ENCODE data around the gene COL1A2.

COL1A2 gene

DNA sequence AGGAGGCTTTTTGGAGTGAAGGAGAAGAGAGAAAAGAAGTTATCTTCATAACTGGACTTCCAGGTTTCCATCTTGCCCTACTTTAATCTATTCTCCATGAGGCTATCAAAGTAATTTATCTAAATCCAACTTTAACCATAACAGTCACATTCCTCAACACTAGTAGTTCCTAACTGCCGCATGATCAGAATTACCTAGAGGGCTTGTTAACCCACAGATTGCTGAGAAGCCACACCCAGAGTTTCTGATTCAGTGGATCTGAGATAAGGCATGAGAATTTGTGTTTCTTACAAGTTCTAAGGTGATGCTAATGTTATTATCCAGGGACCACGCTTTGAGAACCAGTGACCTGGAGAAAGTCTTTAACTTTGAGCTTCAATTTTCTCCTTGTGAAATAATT lies 8.3 kb upstream of the COL1A2 start:
- no peak for DNase-seq

- DNase-seq, result no peak
Measured at GRCh38 chr7:94388540-94388939, 6.2 kb upstream of the COL1A2 start.

DNA sequence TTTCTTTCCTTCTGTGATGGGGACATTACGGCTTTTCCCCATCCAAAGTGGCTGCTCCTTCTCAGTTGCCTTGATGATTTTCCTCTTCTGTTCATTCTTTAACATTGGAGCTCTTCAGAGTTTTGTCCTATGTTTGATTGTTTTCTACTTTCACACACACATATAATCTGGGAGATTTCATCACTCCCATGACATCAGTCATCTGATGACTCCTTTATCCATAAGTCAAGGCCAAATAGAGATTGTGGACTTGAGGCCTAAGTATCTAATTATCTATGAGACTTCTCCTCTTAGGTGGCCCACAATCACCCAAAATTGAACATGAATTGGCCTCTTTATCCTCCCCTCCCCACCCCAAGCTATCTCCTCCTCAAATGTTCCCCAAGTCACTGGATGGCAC lies 5.3 kb upstream of the COL1A2 start:
- no peak for DNase-seq

- no peak for DNase-seq
Measured at GRCh38 chr7:94391726-94392392, 2.8 kb upstream of the COL1A2 start.

DNA sequence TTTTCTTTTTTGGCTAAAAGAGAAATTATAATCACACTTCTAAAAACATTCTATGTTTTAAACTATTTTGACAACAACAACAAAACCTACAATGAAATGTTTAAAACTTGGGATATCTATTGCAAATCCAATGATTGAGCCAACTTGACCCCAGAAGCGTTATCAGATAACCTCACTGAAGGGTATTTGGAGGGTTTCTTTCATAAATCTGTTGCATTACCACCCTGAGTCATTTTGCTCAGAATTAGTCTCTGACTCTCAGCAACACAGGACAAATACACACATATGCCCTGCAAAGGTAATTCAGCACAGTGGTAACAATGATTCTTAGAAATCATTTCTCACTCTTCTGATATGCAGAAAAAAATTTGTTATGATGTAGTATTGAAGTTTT lies 2.3 kb upstream of the COL1A2 start:
- no peak for DNase-seq

DNA sequence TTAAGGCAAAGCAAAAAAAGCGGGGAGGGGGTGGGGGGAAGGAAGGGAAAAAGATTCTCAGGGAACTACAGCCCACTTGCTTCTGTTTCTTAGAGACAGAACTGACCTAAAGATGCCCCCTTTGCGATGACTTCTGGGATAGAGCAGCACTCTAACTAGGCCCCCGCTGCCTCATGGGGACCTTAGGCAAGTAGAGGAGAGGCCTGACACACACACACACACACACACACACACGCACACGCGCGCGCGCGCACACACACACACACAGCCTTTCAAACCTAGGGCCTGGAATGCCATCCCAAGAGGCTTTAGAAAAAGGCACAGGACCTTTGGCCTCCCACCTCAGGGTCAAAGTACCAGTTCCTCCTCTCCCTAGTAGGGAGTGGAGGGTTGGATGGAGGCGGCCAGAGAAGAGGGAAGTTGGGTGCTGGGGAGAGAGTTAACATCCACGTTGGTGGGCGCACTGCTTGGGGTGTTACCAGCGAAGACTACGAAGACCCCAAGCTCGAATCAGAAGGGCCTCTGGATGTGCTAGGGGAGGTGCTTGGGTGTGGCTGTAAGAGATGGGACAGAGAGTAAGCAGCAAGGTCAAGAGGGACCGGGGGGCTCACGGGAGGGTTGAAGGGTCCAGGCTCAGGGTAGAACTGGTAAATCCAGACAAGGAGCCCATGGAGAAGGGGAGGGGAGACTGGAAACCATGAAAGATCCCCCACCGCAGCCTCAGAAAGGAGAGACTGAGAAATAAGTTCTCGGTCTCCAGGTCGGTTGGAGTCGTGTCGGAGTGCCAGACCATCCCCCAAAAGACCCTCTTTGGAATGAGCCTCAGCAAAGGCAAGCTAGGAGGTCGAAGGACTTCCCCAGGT lies 1.2 kb upstream of the COL1A2 start:
- DNase-seq, result no peak

- no peak for DNase-seq
Measured at GRCh38 chr7:94394109-94394436, 622 bp upstream of the COL1A2 start.

DNA sequence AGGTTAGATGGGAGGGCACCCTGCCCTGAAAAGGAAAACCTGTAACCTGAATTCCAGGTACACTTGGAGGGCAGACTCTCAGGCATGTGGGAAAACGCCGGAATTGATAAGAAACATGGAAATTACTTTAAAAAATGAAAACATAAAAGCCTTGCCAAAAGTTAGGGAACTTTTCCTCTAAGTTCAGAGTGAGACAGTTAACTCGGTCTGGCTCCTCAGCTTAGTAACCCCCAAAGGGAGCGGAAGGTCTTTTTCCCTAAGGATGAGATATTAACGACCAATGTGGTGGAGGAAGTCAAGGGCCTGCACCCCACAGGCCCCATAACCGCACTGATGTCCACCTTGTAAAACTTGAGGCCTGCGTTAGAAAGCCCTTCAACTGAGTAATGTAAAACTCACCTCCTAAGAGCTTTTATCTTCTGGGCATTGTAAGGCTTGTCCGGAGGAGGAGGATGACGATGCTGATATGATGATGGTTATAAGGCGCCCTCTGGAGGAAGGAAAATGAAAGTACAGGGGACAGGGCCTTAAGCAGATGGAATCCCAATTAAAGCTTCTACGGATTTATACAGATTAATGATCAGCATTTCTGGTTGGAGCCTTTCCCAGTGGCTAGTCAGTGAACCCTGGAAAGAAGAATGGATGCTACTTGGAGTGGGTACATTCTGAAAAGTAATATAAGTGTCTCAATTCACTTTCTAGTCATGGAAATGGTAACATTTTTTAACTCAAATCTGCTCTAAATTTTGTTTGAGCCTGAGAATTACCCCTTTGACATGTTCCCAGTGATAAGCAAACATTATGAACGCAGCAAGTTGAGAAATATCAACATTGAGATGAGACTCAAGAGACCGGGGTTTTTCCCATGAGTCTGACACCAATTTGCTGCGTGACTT lies 694 bp downstream of the COL1A2 start:
- peak in 1 of 2 donors; percentile 2 for DNase-seq

DNA sequence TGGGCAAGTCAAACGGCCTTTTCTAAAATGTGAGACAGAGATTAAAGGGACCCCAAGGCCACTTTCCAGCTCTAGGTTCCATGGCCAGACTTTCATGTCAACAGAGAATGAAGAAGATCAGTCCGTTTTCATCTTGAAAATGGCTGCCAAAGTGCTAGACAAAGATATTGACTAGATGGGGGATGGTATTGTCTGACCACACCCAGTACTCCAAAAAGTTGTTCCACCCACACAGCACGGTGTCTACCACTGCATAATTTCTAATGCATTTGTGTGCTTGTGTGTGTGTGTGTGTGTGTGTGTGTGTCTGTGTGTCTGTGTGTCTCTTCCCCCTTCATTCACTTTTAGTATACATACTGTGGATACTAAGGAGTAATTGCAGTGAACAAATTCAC lies 1.3 kb downstream of the COL1A2 start:
- no peak for DNase-seq

DNA sequence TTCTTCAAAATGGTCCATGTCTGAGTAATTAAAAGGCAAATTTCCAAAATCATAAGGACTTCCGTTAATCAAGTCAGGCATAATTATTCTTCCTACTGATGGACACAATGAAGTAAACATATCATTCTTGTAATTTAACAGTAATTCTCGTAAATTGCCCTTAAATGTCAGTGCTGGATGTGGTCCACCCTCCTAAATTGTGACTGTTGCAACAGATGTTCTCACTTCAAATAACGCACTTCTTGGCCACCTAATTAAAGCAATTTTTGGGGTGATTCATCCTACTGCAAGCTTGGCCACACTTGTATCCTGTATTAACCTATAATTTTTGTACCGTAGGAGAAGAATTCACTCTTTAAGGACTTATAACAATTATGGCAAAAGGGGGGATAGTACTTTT lies 1.9 kb downstream of the COL1A2 start:
- DNase-seq, result no peak

DNA sequence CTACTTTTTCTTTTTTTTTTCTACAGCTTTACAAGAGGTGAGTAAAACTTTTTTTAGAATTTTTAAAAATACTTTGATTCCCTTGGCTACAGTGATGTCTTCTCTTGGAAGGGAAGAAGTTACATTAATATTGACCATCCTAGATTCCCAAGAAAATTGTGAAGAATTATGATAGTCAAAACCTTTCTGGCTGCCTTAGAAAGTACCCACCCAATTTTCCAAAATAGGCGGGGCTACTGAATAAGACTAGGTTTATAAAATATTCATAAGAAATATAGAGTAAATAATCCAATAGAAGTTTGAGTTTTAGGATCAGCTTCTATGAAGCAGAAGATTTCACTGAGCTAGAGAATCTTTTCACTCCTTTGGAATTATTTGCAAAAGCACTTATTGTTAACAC lies 3.0 kb downstream of the COL1A2 start:
- no peak for DNase-seq

GRCh38 chr7:94398841-94399240 lies 4.1 kb downstream of the COL1A2 start:
- DNase-seq, result no peak

- no peak for DNase-seq
Measured at GRCh38 chr7:94400022-94400421, 5.3 kb downstream of the COL1A2 start.

GRCh38 chr7:94400643-94401427 lies 6.1 kb downstream of the COL1A2 start:
- DNase-seq, result no peak

DNA sequence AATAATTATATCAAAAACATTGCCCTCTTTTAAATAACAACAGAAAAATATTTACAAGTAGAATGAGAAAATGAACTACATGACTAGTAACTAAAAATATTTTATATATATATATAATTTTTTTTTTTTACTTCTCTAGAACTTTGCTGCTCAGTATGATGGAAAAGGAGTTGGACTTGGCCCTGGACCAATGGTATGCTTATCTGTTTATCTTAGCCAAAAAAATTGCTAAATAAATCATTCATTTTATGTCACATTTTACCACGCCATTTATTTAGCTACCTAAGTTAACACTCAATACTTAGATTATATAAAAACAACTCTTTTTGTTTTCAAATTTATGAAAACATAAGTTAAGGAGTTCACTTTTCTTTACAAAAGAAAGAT lies 6.7 kb downstream of the COL1A2 start:
- no peak for DNase-seq

- no peak for DNase-seq
Measured at GRCh38 chr7:94403546-94403945, 8.9 kb downstream of the COL1A2 start.

- no peak for DNase-seq
Measured at GRCh38 chr7:94405506-94405905, 10.8 kb downstream of the COL1A2 start.

- DNase-seq, result no peak
Measured at GRCh38 chr7:94406696-94407095, 12.0 kb downstream of the COL1A2 start.

GRCh38 chr7:94409200-94409948 lies 14.7 kb downstream of the COL1A2 start:
- DNase-seq, result no peak

- DNase-seq, result no peak
Measured at GRCh38 chr7:94410413-94411187, 15.9 kb downstream of the COL1A2 start.

GRCh38 chr7:94411188-94411466 lies 16.4 kb downstream of the COL1A2 start:
- no peak for DNase-seq
